DOHH2 (cell line): Measurements from ENCODE around the gene CRYBA4.

ENCODE experiments used
- CTCF ChIP-seq: fragments of 200-600 bp; sonication (generic); IDR thresholded peaks from one replicate; pipeline ENCODE4 v1.5.1; 2014; ENCODE audit warnings: antibody characterized with exemption, mild to moderate bottlenecking, low read depth, low read length; ENCODE audit not compliant: poor library complexity, severe bottlenecking
- EZH2phosphoT487 ChIP-seq: fragments of 200-600 bp; sonication (generic); IDR thresholded peaks from 2 replicates; pipeline ENCODE4 v1.6.1; 2017; ENCODE audit warnings: borderline replicate concordance, mild to moderate bottlenecking, antibody characterized with exemption, low read length, moderate library complexity, mixed read lengths

GRCh38 chr22:26623984-26624383 is 2.2 kb downstream of the CRYBA4 start:
- no peak for TF ChIP-seq CTCF
- no peak for TF ChIP-seq EZH2phosphoT487
